ENCODE measurements around the gene USP12. TPM values are rescaled to one million over a fixed set of nuclear protein-coding genes. Genes with fewer than 3 reads are reported as not detected.
"Not testable (repeated sequence)": the region's sequence is repeated elsewhere in the genome, so short reads cannot be mapped to it uniquely, and the experiment has no call there.

The USP12 gene
- total RNA-seq, 1 donor from 2014 or later: 19.7 TPM

- H3K27ac Mint-ChIP-seq: no peak overlapping the region
- no peak for DNase-seq (ENCODE audit: low spot score)
- no peak overlapping the region for H3K27ac ChIP-seq
- H3K36me3 ChIP-seq: no peaks in the 10 kb centered on the region
- no peak overlapping the region for H3K4me2 ChIP-seq
- peaks cover 3% of the 10 kb centered on the region for H3K27me3 Mint-ChIP-seq (ENCODE audit: insufficient read depth, low read depth)
- no peaks in the 10 kb centered on the region for H3K4me1 ChIP-seq
- H4K20me1 ChIP-seq (ENCODE audit: low read depth): peaks cover 4% of the 10 kb centered on the region
- H2AFZ ChIP-seq (replicated peaks): no peak overlapping the region
- no peaks in the 10 kb centered on the region for H3F3A ChIP-seq (ENCODE audit: low read depth)
- no peak for TF ChIP-seq EZH2 (IDR thresholded peaks at IDR 0.05)
- no peak for TF ChIP-seq EZH2phosphoT487 (IDR thresholded peaks at IDR 0.05)
- TF ChIP-seq CTCF (IDR thresholded peaks at IDR 0.05): no peak
- H3K9me3 ChIP-seq (ENCODE audit: low read depth): no peaks in the 10 kb centered on the region
- H3K36me3 Mint-ChIP-seq: peaks cover 37% of the 10 kb centered on the region
- no peak overlapping the region for H3K4me3 ChIP-seq
- peaks cover 97% of the 10 kb centered on the region for H3K79me2 ChIP-seq (ENCODE audit: low read depth)
- H3K9me3 Mint-ChIP-seq: peaks cover 58% of the 10 kb centered on the region
- no peaks in the 10 kb centered on the region for H3K27me3 ChIP-seq
- H3K4me1 Mint-ChIP-seq: no peaks in the 10 kb centered on the region
- no peak overlapping the region for H3K9ac ChIP-seq
- no peak overlapping the region for H3K4me3 Mint-ChIP-seq
Measured at GRCh38 chr13:27147530-27148170, 24.0 kb downstream of the USP12 start.

GRCh38 chr13:27141746-27142145, 29.9 kb downstream of the USP12 start:
- Histone ChIP-seq H3K4me1 (no peaks in the 10 kb centered on the region), H3K27me3 (no peaks in the 10 kb centered on the region), H4K20me1 (ENCODE audit: low read depth) (peaks cover 11% of the 10 kb centered on the region), H3K27ac (no peak overlapping the region), H2AFZ (replicated peaks) (no peak overlapping the region), H3K4me3 (no peak overlapping the region), H3K9me3 (ENCODE audit: low read depth) (peaks cover 12% of the 10 kb centered on the region), H3K4me2 (no peak overlapping the region), H3F3A (ENCODE audit: low read depth) (no peaks in the 10 kb centered on the region), H3K9ac (no peak overlapping the region), H3K36me3 (no peaks in the 10 kb centered on the region), H3K79me2 (ENCODE audit: low read depth) (peaks cover 99% of the 10 kb centered on the region)
- Mint-ChIP-seq H3K4me1 (no peaks in the 10 kb centered on the region), H3K36me3 (peaks cover 36% of the 10 kb centered on the region), H3K27me3 (ENCODE audit: insufficient read depth, low read depth) (peaks cover 3% of the 10 kb centered on the region), H3K4me3 (no peak overlapping the region), H3K27ac (no peak overlapping the region), H3K9me3 (peaks cover 39% of the 10 kb centered on the region)
- no peak for TF ChIP-seq CTCF (IDR thresholded peaks at IDR 0.05)
- no peak for TF ChIP-seq EZH2phosphoT487 (IDR thresholded peaks at IDR 0.05)
- no peak for TF ChIP-seq EZH2 (IDR thresholded peaks at IDR 0.05)
- DNase-seq (ENCODE audit: low spot score): no peak

- Mint-ChIP-seq H3K36me3 (peaks cover 36% of the 10 kb centered on the region), H3K9me3 (peaks cover 38% of the 10 kb centered on the region)
- H3K27me3 ChIP-seq; H3K4me1 ChIP-seq; DNase-seq (ENCODE audit: low spot score); H3K4me1 Mint-ChIP-seq; H3K4me2 ChIP-seq; H3K27me3 Mint-ChIP-seq (ENCODE audit: insufficient read depth, low read depth); H3K4me3 ChIP-seq; H3F3A ChIP-seq (ENCODE audit: low read depth); H3K27ac ChIP-seq; H3K27ac Mint-ChIP-seq; H3K4me3 Mint-ChIP-seq; H3K36me3 ChIP-seq; H2AFZ ChIP-seq (replicated peaks); H3K9ac ChIP-seq: not testable (repeated sequence)
- Histone ChIP-seq H4K20me1 (ENCODE audit: low read depth) (peaks cover 11% of the 10 kb centered on the region), H3K79me2 (ENCODE audit: low read depth) (peaks cover 99% of the 10 kb centered on the region), H3K9me3 (ENCODE audit: low read depth) (peaks cover 12% of the 10 kb centered on the region)
Measured at GRCh38 chr13:27141159-27141558, 30.5 kb downstream of the USP12 start.

- no peak overlapping the region for H2AFZ ChIP-seq (replicated peaks)
- H3K4me3 ChIP-seq: no peak overlapping the region
- H3K4me1 Mint-ChIP-seq: no peaks in the 10 kb centered on the region
- no peaks in the 10 kb centered on the region for H3F3A ChIP-seq (ENCODE audit: low read depth)
- no peak for DNase-seq (ENCODE audit: low spot score)
- H3K27ac ChIP-seq: no peak overlapping the region
- peaks cover 3% of the 10 kb centered on the region for H3K27me3 Mint-ChIP-seq (ENCODE audit: insufficient read depth, low read depth)
- H3K27me3 ChIP-seq: no peaks in the 10 kb centered on the region
- no peak overlapping the region for H3K4me3 Mint-ChIP-seq
- H3K4me2 ChIP-seq: no peak overlapping the region
- H3K27ac Mint-ChIP-seq: no peak overlapping the region
- H3K9ac ChIP-seq: no peak overlapping the region
- peaks cover 100% of the 10 kb centered on the region for H3K79me2 ChIP-seq (ENCODE audit: low read depth)
- no peaks in the 10 kb centered on the region for H3K36me3 ChIP-seq
- no peaks in the 10 kb centered on the region for H3K4me1 ChIP-seq
- peaks cover 12% of the 10 kb centered on the region for H3K9me3 ChIP-seq (ENCODE audit: low read depth)
- H3K9me3 Mint-ChIP-seq: peaks cover 31% of the 10 kb centered on the region
- TF ChIP-seq EZH2 (IDR thresholded peaks at IDR 0.05) (no peak), EZH2phosphoT487 (IDR thresholded peaks at IDR 0.05) (no peak), CTCF (IDR thresholded peaks at IDR 0.05) (no peak)
- H4K20me1 ChIP-seq (ENCODE audit: low read depth): peaks cover 10% of the 10 kb centered on the region
- peaks cover 32% of the 10 kb centered on the region for H3K36me3 Mint-ChIP-seq
Measured at GRCh38 chr13:27140060-27140459, 31.6 kb downstream of the USP12 start.
